PC-3 (cell line): Measurements from ENCODE around the gene BCL6.

Experiments used
- EZH2phosphoT487 ChIP-seq: fragments of 300-600 bp; sonication (generic); IDR thresholded peaks from 2 replicates; pipeline ENCODE4 v1.6.1; 2018; ENCODE audit warnings: mild to moderate bottlenecking, antibody characterized with exemption, low read length, borderline replicate concordance
- TF ChIP-seq, protein P1 (sequence below): fragments of 300-600 bp; sonication (generic); conservative IDR thresholded peaks from 2 replicates; pipeline ENCODE4 v1.5.1; 2017; ENCODE audit warnings: antibody characterized with exemption, low read depth, mild to moderate bottlenecking, low read length

DNA sequence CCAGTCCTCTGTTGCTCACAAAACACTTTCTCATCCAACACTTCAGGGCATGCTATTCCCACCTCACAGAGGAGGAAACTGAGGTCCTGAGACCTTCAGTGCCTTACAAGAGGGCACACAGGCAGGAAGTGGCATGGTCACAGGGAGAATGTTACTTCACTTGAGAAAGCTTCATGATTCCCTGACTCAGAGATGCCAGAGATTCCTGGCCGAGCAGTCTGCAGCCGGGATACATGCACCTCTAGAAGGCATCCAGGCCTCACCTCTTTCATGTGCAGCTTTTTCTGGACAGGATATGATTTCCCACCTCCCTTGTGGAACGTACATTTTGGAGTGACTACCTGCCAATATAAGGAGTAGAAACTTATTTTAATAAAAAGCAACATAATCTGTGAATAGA lies 72.3 kb downstream of the BCL6 start:
- TF ChIP-seq, protein P1, sequence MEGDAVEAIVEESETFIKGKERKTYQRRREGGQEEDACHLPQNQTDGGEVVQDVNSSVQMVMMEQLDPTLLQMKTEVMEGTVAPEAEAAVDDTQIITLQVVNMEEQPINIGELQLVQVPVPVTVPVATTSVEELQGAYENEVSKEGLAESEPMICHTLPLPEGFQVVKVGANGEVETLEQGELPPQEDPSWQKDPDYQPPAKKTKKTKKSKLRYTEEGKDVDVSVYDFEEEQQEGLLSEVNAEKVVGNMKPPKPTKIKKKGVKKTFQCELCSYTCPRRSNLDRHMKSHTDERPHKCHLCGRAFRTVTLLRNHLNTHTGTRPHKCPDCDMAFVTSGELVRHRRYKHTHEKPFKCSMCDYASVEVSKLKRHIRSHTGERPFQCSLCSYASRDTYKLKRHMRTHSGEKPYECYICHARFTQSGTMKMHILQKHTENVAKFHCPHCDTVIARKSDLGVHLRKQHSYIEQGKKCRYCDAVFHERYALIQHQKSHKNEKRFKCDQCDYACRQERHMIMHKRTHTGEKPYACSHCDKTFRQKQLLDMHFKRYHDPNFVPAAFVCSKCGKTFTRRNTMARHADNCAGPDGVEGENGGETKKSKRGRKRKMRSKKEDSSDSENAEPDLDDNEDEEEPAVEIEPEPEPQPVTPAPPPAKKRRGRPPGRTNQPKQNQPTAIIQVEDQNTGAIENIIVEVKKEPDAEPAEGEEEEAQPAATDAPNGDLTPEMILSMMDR = no peak
- no peak for TF ChIP-seq EZH2phosphoT487
